ENCODE results near the gene MYLK3.
A peak's percentile ranks its signal among the peaks of the same experiment; 100 is the strongest.

Gene MYLK3

DNA sequence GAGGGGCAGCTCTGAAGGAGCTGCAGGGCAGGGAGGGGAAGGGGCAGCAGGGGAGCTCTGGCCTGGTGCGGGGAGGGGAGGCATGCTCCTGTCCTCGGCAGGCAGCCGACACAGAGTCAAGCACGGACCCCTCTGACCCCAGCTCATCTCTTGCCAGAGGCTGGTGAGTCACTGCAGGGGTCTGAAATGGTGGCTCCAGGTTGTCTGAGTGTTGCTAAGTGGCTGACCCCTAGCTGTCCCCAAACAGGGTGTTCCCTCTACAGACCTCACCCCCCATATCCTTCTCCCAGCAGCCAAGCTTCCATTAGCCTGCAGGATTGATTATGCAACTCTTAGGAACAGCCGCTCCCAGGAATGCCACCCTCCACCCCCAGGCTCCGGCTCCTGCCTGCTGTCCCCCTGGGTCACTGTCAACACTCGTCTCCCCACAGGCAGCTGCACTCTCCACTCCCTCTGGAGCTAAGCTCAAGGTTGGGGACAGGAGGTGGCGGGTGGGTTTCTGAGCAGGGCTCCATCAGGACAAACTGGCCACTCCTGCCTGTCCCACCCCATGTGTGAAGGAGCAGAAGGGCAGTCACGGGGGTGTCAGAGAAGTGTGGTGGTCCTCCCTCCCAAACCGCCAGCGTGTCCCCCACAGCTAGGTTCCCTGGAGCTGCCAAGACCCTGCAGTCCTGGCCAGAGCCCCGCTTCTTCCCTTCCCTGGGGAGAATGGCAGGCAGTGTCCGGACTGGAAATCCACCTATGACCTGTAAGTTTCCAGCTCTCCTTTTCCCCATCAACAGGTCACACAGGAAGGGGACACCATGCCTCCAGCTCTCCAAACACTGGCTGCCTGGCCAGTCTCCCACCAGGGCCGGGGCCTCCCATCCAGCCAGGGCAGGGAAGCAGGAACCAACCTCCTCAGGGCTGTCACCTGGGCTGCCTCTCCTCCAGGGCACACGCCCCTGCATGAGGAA is 1.0 kb downstream of the MYLK3 start:
- TF ChIP-seq, protein P1, sequence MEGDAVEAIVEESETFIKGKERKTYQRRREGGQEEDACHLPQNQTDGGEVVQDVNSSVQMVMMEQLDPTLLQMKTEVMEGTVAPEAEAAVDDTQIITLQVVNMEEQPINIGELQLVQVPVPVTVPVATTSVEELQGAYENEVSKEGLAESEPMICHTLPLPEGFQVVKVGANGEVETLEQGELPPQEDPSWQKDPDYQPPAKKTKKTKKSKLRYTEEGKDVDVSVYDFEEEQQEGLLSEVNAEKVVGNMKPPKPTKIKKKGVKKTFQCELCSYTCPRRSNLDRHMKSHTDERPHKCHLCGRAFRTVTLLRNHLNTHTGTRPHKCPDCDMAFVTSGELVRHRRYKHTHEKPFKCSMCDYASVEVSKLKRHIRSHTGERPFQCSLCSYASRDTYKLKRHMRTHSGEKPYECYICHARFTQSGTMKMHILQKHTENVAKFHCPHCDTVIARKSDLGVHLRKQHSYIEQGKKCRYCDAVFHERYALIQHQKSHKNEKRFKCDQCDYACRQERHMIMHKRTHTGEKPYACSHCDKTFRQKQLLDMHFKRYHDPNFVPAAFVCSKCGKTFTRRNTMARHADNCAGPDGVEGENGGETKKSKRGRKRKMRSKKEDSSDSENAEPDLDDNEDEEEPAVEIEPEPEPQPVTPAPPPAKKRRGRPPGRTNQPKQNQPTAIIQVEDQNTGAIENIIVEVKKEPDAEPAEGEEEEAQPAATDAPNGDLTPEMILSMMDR (IDR thresholded peaks at IDR 0.05) = no peak
- DNase-seq = peak in 1 of 2 donors; percentile 58
- no peak overlapping the region for H3K4me3 ChIP-seq
- intact Hi-C loops (cut with DNase I; ENCODE audit: low total_unique reads) = no loop called here
- H3K9me3 ChIP-seq = no peaks in the 10 kb centered on the region
- H3K36me3 ChIP-seq = no peaks in the 10 kb centered on the region
- H3K27me3 ChIP-seq = no peaks in the 10 kb centered on the region
- no peak overlapping the region for H3K27ac ChIP-seq
- H3K4me1 ChIP-seq = peaks cover 0 to 18% (median 8%) of the 10 kb centered on the region in 4 donors

DNA sequence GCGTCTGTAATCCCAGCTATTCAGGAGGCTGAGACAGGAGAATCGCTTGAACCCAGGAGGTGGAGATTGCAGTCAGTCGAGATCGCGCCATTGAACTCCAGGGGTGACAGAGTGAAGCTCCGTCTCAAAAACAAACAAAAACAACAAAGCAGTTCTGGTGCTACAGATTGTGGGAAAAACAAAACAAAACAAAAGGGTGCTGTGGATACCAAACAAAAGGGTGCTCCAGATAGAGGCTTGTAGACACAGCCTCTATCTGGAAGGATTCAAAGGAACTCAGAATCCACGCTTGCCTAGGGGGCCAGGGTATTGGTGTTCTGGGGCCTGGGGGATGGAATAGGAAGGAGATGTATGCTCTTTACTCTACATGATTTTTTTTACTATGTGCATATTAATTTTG is 2.5 kb downstream of the MYLK3 start:
- H3K27ac ChIP-seq = no peak overlapping the region
- H3K36me3 ChIP-seq = no peaks in the 10 kb centered on the region
- no peak overlapping the region for H3K4me3 ChIP-seq
- no peaks in the 10 kb centered on the region for H3K9me3 ChIP-seq
- H3K27me3 ChIP-seq = no peaks in the 10 kb centered on the region
- intact Hi-C loops (cut with DNase I; ENCODE audit: low total_unique reads) = no loop called here
- peak in 1 of 2 donors; percentile 23 for DNase-seq
- H3K4me1 ChIP-seq = peaks cover 0 to 18% (median 8%) of the 10 kb centered on the region in 4 donors
- TF ChIP-seq, protein P1 (IDR thresholded peaks at IDR 0.05) = no peak

DNA sequence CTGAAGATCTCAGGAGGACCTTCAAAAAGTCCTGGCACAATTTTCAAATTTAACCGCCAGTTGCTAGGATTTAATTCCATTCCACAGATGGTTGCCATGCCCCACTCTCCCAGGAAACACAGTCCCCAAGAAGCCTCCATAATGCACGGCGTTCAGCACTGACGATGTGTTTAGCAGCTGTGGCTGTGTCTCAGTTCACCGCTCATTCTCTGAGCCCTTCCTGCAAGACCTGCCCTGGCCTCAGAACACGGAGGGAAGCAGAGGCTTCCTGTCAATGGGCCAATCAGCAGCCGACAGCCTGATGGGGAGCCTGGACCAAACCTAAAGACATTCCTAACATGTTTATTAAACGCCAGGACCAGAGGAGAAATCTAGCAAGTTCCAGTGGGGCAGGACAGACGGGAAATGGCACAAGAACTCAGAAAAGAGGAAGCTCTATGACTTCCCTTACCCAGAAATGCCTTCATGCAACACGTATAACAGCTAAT is 4.9 kb downstream of the MYLK3 start:
- H3K4me3 ChIP-seq = no peak overlapping the region

DNA sequence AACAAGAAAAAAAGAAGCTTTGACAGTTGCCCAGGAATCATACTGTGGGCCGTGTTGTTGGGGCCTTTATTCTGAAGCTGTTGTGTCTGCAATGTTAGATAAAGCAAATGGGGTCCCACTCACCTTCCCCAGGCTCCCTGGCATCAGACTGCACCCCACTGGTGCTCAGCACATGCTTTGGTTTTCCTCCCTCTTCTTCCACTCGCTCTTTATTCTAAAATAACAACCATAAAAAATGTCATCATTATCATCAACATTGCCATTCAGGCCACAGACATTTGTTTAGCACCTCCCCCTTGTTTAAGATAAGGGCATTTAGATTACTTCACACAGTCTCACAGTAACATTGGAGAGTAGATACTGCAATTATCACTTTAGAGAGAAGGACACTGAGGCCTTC is 8.2 kb downstream of the MYLK3 start:
- Histone ChIP-seq H3K27me3 (no peaks in the 10 kb centered on the region), H3K4me3 (no peak overlapping the region), H3K36me3 (no peaks in the 10 kb centered on the region), H3K27ac (no peak overlapping the region), H3K4me1 (peaks cover 0 to 7% (median 0%) of the 10 kb centered on the region in 4 donors), H3K9me3 (no peaks in the 10 kb centered on the region)
- intact Hi-C loops (cut with DNase I; ENCODE audit: low total_unique reads) = no loop called here
- TF ChIP-seq, protein P1 (IDR thresholded peaks at IDR 0.05) = no peak
- DNase-seq = no peak

More for the DNA sequence above, 4.9 kb downstream of the MYLK3 start:
- peaks cover 0 to 12% (median 3%) of the 10 kb centered on the region in 4 donors for H3K4me1 ChIP-seq
- intact Hi-C loops (cut with DNase I; ENCODE audit: low total_unique reads) = no loop called here
- no peak overlapping the region for H3K27ac ChIP-seq
- no peaks in the 10 kb centered on the region for H3K27me3 ChIP-seq
- TF ChIP-seq, protein P1 (IDR thresholded peaks at IDR 0.05) = no peak
- DNase-seq = peak; percentile 32 to 59
- no peaks in the 10 kb centered on the region for H3K9me3 ChIP-seq
- no peaks in the 10 kb centered on the region for H3K36me3 ChIP-seq

DNA sequence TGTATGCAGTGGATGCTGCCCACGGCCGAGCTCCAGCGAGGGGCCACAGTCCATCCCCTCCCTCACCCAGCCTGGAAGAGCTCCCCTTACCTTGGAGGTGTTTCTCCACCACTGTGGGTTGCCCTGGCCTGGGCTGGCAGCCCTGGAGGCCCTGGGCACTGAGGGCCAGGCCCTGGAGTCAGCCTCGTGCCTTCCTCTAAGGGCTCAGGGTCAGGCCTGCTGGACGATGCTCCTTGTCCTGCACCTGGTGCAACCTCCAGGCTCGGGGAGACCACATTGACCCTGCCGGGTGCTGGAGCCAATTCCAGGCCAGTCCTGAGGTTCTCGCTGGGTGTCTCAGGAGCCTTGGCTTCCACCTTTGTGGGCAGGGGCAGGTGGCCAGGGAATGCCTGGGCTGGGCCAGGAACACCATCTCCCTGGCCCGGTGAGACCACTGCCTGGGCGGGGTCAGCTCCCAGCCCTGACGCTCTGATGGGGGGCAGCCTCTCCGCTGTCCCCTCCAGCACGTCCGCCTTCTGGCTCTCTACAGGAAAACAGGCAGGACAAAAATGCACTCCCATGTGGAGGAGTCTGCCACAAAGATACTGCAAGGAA is 10.4 kb downstream of the MYLK3 start:
- intact Hi-C loops (cut with DNase I; ENCODE audit: low total_unique reads) = no loop called here
- Histone ChIP-seq H3K27me3 (no peaks in the 10 kb centered on the region), H3K4me3 (no peak overlapping the region), H3K27ac (no peak overlapping the region), H3K4me1 (no peaks in the 10 kb centered on the region), H3K36me3 (no peaks in the 10 kb centered on the region), H3K9me3 (no peaks in the 10 kb centered on the region)
- TF ChIP-seq, protein P1 (IDR thresholded peaks at IDR 0.05) = no peak
- peak in 1 of 2 donors; percentile 54 for DNase-seq
